Upper lobe of left lung (tissue), 4 donors: Measurements from ENCODE around the gene PTPN2.

Source experiments
- CTCF ChIP-seq, 6 experiments: fragments of 450-650 bp in 4 of 6; fragments of 200-600 bp in 2 of 6; sonication (generic) in 2 of 6; IDR thresholded peaks; one replicate each; pipeline ENCODE4 v1.5.1; 2016 to 2019; ENCODE audit warnings: antibody characterized with exemption in 6 of 6
- POLR2A ChIP-seq, 4 donors: fragments of 450-650 bp; IDR thresholded peaks; one replicate each; pipeline ENCODE4 v1.5.1; 2016 to 2017; ENCODE audit warnings: antibody characterized with exemption in 4 of 4, mild to moderate bottlenecking in 2 of 4
- POLR2AphosphoS5 ChIP-seq, 2 donors: sonication (generic); formaldehyde crosslinking; IDR thresholded peaks; one replicate each; pipeline ENCODE4 v1.5.1; 2017; ENCODE audit warnings: antibody characterized with exemption in 2 of 2

GRCh38 chr18:12742453-12742852, 141.6 kb downstream of the PTPN2 start:
- no peak for TF ChIP-seq CTCF (IDR thresholded peaks at IDR 0.05)
- no peak for TF ChIP-seq POLR2A (IDR thresholded peaks at IDR 0.05)
- no peak for TF ChIP-seq POLR2AphosphoS5 (IDR thresholded peaks at IDR 0.05)
